Measurements from ENCODE around the gene KCNAB3.

KCNAB3 gene

GRCh38 chr17:7940034-7940433 is 10.4 kb upstream of the KCNAB3 start:
- DNase-seq, result no peak

- DNase-seq, result no peak
These were observed 6.2 kb upstream of the KCNAB3 start for GRCh38 chr17:7935859-7936258.

GRCh38 chr17:7932949-7933348 is 3.3 kb upstream of the KCNAB3 start:
- DNase-seq, result peak; percentile 76

- peak; percentile 36 for DNase-seq
These were observed 2.8 kb upstream of the KCNAB3 start for GRCh38 chr17:7932483-7932891.

GRCh38 chr17:7931709-7932482 is 2.2 kb upstream of the KCNAB3 start, which contains the start of the genes CNTROB and TRAPPC1:
CNTROB (plus strand) TSS chr17:7932206; CDS start chr17:7933080, 874 bp downstream.
TRAPPC1 (minus strand) TSS chr17:7931946; CDS start chr17:7931829, 117 bp downstream.
- peak; percentile 99 for DNase-seq

GRCh38 chr17:7930841-7931631 is 1.4 kb upstream of the KCNAB3 start:
- DNase-seq, result no peak

- peak; percentile 29 for DNase-seq
These were observed 2.1 kb downstream of the KCNAB3 start for GRCh38 chr17:7927596-7927995.

- DNase-seq, result no peak
These were observed 6.6 kb downstream of the KCNAB3 start for GRCh38 chr17:7922845-7923628.

- no peak for DNase-seq
These were observed 7.3 kb downstream of the KCNAB3 start for GRCh38 chr17:7922269-7922844.

- no peak for DNase-seq
These were observed 12.8 kb downstream of the KCNAB3 start for GRCh38 chr17:7916808-7917207.

GRCh38 chr17:7916385-7916682 is 13.3 kb downstream of the KCNAB3 start:
- no peak for DNase-seq

- peak; percentile 92 for DNase-seq
These were observed 13.9 kb downstream of the KCNAB3 start, which contains the start of gene RNF227 for GRCh38 chr17:7915611-7916384. RNF227 (minus strand) TSS chr17:7916289; CDS start chr17:7916195, 94 bp downstream.

- no peak for DNase-seq
These were observed 14.5 kb downstream of the KCNAB3 start for GRCh38 chr17:7915179-7915610.

- DNase-seq, result peak; percentile 81
These were observed 16.6 kb downstream of the KCNAB3 start for GRCh38 chr17:7912927-7913524.

GRCh38 chr17:7911116-7911515 is 18.5 kb downstream of the KCNAB3 start:
- no peak for DNase-seq

- no peak for DNase-seq
These were observed 18.9 kb downstream of the KCNAB3 start for GRCh38 chr17:7910711-7911110.

GRCh38 chr17:7910281-7910680 is 19.4 kb downstream of the KCNAB3 start:
- no peak for DNase-seq

GRCh38 chr17:7909089-7909488 is 20.6 kb downstream of the KCNAB3 start:
- no peak for DNase-seq

- DNase-seq, result no peak
These were observed 26.2 kb downstream of the KCNAB3 start for GRCh38 chr17:7903154-7904103.

GRCh38 chr17:7897773-7898172 is 31.9 kb downstream of the KCNAB3 start:
- peak; percentile 55 for DNase-seq
